ENCODE data around the gene HMOX2.

HMOX2 gene, protein sequence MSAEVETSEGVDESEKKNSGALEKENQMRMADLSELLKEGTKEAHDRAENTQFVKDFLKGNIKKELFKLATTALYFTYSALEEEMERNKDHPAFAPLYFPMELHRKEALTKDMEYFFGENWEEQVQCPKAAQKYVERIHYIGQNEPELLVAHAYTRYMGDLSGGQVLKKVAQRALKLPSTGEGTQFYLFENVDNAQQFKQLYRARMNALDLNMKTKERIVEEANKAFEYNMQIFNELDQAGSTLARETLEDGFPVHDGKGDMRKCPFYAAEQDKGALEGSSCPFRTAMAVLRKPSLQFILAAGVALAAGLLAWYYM

GRCh38 chr16:4475880-4476788 is at the start of gene HMOX2:
TSS of gene HMOX2 (plus strand) at chr16:4476398. CDS start at chr16:4505525, 29,127 bp downstream.
- DNase-seq (ENCODE audit: low read depth), result peak; percentile 91

DNA sequence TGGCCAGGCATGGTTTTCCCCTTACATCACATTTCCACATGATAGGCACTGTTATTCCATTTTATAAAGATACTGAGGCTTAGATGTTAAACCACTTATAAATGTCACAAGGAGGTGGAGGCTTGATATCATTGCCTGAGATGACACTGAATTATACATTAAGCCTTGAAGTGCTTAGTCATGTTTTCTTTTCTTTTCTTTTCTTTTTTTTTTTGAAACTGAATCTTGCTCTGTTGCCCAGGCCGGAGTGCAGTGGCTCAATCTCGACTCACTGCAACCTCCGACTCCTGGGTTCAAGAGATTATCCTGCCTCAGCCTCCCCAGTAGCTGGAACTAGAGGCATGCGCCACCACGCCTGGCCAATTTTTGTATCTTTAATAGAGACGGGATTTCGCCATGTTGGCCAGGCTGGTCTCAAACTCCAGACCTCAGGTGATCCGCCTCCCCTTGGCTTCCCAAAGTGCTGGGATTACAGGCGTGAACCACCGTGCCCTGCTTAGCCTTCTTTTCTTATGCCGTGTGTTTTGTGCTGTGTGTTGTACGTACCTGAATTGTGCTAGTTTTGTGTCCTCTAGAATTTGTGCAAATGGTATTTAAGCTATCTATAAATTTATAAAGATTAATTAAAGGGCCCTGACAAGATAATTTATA is 49.4 kb upstream of the HMOX2 start:
- DNase-seq (ENCODE audit: low read depth), result no peak

- DNase-seq (ENCODE audit: low read depth), result no peak
Measured at GRCh38 chr16:4428500-4428899, 47.7 kb upstream of the HMOX2 start.

DNA sequence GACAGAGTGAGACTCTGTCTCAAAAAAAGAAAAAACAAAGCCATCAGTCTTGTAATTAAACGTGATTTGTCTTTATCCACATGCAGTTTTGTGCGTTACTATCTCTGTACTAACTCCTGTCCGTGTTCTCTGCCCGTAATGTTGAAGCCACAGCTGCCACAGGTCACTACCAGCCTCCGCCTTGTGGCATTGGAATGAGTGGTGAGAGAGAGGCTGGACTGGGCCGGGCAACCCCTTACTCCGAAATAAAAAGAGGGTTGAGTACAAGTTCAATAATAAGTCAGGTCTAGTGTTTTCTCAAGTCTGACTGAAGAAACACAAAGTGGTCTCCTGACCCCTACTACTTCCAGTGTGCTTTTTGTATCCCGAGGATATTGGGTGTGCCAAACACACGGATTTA is 45.2 kb upstream of the HMOX2 start:
- DNase-seq (ENCODE audit: low read depth), result no peak

DNA sequence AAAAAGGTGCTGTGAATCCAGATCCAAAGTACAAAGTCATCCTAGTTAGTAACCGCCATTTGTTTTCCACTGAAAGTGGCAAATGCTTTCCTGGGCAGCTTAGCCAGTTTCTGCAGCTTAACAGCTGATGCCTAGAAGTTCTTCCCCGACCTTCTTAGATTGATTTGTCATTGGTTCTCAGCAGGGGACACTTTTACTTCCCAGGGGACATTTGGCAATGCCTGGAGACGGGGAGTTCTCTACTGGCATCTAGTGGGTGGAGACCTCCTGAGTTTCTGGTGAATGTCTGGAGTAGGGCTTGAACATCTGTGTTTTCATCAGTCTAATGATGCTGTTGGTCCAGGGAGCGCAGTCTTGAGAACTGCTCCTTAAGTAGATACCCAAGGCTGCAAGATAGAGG is 43.0 kb upstream of the HMOX2 start:
- DNase-seq (ENCODE audit: low read depth), result no peak

- no peak for DNase-seq (ENCODE audit: low read depth)
Measured at GRCh38 chr16:4433914-4434787, 42.0 kb upstream of the HMOX2 start.

DNA sequence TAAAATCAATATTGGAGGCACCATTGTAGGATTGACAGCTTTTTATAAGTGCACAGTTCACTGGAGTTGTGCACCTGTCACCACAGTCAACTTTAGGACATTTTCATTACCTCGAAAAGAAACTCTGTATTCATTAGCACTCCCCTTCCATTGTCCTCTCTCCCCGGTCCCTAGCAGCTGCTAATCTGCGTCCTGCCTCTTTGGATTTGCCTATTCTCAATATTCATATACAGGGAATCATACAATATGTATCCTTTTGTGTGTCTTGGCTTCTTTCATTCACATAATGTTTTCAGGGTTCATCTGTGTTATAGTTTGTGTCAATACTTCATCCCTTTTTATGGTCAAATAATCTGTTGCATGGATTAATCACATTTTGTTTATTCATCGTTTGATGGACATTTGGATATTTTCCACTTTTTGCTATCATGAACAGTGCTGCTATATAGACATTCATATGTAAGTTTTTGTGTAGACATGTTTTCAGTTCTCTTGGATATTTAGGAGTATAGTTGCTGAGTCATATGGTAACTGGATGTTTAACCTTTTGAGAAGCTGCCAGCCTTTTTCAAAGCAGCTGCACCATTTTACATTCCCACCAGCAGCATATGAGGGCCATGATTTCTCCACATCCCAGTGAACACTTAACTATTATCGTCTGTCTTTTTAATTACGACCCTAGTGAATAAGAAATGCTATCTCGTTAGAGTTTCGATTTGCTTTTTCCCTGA is 40.7 kb upstream of the HMOX2 start:
- no peak for DNase-seq (ENCODE audit: low read depth)

- DNase-seq (ENCODE audit: low read depth), result no peak
Measured at GRCh38 chr16:4437366-4437765, 38.8 kb upstream of the HMOX2 start.

- no peak for DNase-seq (ENCODE audit: low read depth)
Measured at GRCh38 chr16:4442371-4442770, 33.8 kb upstream of the HMOX2 start.

DNA sequence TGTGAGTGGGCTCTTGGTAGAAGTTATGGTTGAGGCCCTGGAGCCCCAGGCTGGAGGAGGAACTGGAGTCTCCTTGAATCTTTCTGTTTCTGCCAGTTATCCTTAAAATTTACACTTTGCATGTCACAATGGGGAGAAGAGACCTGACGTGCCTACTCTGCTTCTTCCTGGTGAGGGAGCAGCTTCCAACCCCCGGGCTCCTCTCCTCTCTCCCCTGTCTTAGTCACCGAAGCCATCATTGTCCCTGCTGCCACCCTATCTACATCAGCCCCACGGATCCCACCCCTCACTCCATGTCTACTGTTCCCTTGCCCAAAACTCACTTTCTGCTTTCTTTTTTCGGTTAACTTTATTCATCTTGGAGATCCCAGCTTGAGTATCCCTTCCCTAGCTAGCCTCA is 32.9 kb upstream of the HMOX2 start:
- no peak for DNase-seq (ENCODE audit: low read depth)

GRCh38 chr16:4443986-4444385 is 32.2 kb upstream of the HMOX2 start:
- no peak for DNase-seq (ENCODE audit: low read depth)

GRCh38 chr16:4450430-4450829 is 25.8 kb upstream of the HMOX2 start:
- no peak for DNase-seq (ENCODE audit: low read depth)

- DNase-seq (ENCODE audit: low read depth), result no peak
Measured at GRCh38 chr16:4450931-4451519, 25.2 kb upstream of the HMOX2 start.

GRCh38 chr16:4452674-4453073 is 23.5 kb upstream of the HMOX2 start:
- DNase-seq (ENCODE audit: low read depth), result no peak

- DNase-seq (ENCODE audit: low read depth), result no peak
Measured at GRCh38 chr16:4454623-4455022, 21.6 kb upstream of the HMOX2 start.

GRCh38 chr16:4455081-4455480 is 21.1 kb upstream of the HMOX2 start:
- no peak for DNase-seq (ENCODE audit: low read depth)

DNA sequence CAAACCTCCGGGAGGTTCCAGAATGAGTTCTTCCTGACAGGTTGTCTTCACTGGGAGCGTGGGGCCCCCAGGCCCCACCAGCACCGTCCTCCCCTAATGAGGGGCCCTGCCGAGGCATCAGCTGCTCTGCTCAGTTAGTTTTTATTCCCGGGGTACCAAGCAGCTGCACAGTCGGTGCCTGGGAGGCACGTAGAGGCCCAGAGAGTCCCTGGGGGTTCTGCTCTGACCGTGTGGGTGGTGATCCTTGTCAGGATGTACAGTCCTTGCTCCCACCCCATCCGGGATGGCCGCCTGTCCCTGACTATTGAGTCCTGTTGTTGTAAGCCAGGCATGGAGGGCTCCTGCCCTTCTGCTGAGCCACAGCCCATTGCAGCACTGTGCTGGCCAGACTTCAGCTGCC is 20.2 kb upstream of the HMOX2 start:
- no peak for DNase-seq (ENCODE audit: low read depth)

DNA sequence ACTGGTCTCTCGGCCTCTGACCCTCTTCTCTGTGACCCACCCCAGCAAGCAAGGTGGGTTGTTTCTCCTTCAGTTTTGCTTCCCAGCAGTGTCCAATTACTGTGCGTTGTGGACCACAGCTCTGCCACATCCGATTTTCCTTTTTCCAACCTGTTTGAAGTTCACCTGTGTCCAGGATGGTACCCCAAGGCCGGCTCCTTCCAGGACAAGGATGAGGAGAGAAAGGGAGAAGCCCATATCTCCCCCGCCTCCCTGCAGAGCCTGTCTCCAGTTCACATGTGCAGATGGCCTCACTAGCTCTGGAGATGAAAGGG is 15.3 kb upstream of the HMOX2 start:
- DNase-seq (ENCODE audit: low read depth), result no peak

GRCh38 chr16:4461250-4462085 is 14.7 kb upstream of the HMOX2 start:
- no peak for DNase-seq (ENCODE audit: low read depth)

Measured in stimulated activated CD4-positive, alpha-beta T cell treated with anti-CD3 and anti-CD28 coated beads, Interleukin-2, amount 100 ng/mL, for 4 hours (primary cell).